Liver (tissue), 3 donors: ENCODE data around the gene MGP.

Experiments
- EGR1 ChIP-seq, 2 donors: IDR thresholded peaks; 2 replicates each; pipeline ENCODE4 v1.6.1; 2016 to 2018; ENCODE audit warnings: antibody characterized with exemption in 2 of 2, low read depth in 2 of 2
- HNF4A ChIP-seq, 2 donors: conservative IDR thresholded peaks; 2 replicates each; pipeline ENCODE4 v1.6.1; 2016; ENCODE audit warnings: antibody characterized with exemption in 2 of 2, mild to moderate bottlenecking in 2 of 2
- HNF4G ChIP-seq: IDR thresholded peaks from 2 replicates; pipeline ENCODE4 v1.6.1; 2016; ENCODE audit warnings: antibody characterized with exemption
- JUND ChIP-seq, 2 donors: IDR thresholded peaks; 2 replicates each; pipeline ENCODE4 v1.6.1; 2016; ENCODE audit warnings: antibody characterized with exemption in 2 of 2
- RAD21 ChIP-seq, 2 donors: IDR thresholded peaks; 2 replicates each; pipeline ENCODE4 v1.6.1; 2016; ENCODE audit warnings: antibody characterized with exemption in 2 of 2, mild to moderate bottlenecking in 2 of 2
- RXRA ChIP-seq, 2 donors: IDR thresholded peaks; 2 replicates each; pipeline ENCODE4 v1.6.1; 2017 to 2018; ENCODE audit warnings: antibody characterized with exemption in 2 of 2, mild to moderate bottlenecking in 1 of 2
- SP1 ChIP-seq: IDR thresholded peaks from 2 replicates; pipeline ENCODE4 v1.6.1; 2018; ENCODE audit warnings: antibody characterized with exemption, mild to moderate bottlenecking
- YY1 ChIP-seq: IDR thresholded peaks from 2 replicates; pipeline ENCODE4 v1.6.1; 2016; ENCODE audit warnings: antibody characterized with exemption, mild to moderate bottlenecking
- TF ChIP-seq, protein P1 (sequence below): fragments of 150-350 bp; IDR thresholded peaks from 2 replicates; pipeline ENCODE4 v1.5.1; 2017; ENCODE audit warnings: improper control_type of control experiment, low read depth, low read length; ENCODE audit not compliant: missing input control
- TF ChIP-seq, protein P2 (sequence below): IDR thresholded peaks from 2 replicates; pipeline ENCODE4 v1.6.1; 2016; ENCODE audit warnings: antibody characterized with exemption
- TF ChIP-seq, protein P3 (sequence below): IDR thresholded peaks from 2 replicates; pipeline ENCODE4 v1.6.1; 2016; ENCODE audit warnings: antibody characterized with exemption, mild to moderate bottlenecking
- TF ChIP-seq, protein P4 (sequence below): IDR thresholded peaks from 2 replicates; pipeline ENCODE4 v1.6.1; 2016; ENCODE audit warnings: antibody characterized with exemption
- TF ChIP-seq, protein P5 (sequence below): IDR thresholded peaks from 2 replicates; pipeline ENCODE4 v1.6.1; 2016; ENCODE audit warnings: antibody characterized with exemption
- donor health status: healthy.
- donor health status: healthy.

DNA sequence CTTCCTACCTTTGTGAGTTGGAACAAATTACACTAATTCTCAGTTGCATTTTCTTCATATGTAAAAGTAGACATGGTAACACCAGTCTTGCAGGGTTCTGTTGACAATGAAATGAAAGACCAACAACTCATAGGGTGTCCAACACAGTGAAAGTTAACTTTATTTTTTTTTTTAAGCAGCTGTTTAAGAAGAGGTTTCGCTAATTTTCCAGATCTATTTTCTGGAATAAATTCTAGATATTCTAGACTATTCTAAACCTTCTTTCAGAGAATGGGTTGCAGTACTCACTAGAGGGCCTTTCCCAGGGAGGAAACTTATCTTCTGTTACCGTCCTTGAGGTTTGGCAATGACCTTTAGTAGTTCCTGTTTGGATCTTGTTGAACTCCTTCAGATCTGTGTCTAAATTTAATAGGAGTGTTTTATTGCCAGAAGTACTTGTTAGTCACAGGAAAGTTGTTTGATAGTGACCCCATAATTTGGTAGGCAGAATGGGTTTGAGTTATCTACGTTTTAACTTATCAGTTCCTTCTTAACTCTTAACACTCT, 39.5 kb downstream of the MGP start:
- TF ChIP-seq, protein P1, sequence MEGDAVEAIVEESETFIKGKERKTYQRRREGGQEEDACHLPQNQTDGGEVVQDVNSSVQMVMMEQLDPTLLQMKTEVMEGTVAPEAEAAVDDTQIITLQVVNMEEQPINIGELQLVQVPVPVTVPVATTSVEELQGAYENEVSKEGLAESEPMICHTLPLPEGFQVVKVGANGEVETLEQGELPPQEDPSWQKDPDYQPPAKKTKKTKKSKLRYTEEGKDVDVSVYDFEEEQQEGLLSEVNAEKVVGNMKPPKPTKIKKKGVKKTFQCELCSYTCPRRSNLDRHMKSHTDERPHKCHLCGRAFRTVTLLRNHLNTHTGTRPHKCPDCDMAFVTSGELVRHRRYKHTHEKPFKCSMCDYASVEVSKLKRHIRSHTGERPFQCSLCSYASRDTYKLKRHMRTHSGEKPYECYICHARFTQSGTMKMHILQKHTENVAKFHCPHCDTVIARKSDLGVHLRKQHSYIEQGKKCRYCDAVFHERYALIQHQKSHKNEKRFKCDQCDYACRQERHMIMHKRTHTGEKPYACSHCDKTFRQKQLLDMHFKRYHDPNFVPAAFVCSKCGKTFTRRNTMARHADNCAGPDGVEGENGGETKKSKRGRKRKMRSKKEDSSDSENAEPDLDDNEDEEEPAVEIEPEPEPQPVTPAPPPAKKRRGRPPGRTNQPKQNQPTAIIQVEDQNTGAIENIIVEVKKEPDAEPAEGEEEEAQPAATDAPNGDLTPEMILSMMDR: no peak
- TF ChIP-seq, protein P2, sequence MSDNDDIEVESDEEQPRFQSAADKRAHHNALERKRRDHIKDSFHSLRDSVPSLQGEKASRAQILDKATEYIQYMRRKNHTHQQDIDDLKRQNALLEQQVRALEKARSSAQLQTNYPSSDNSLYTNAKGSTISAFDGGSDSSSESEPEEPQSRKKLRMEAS: no peak
- TF ChIP-seq RAD21 (IDR thresholded peaks at IDR 0.05): no peak
- TF ChIP-seq, protein P3, sequence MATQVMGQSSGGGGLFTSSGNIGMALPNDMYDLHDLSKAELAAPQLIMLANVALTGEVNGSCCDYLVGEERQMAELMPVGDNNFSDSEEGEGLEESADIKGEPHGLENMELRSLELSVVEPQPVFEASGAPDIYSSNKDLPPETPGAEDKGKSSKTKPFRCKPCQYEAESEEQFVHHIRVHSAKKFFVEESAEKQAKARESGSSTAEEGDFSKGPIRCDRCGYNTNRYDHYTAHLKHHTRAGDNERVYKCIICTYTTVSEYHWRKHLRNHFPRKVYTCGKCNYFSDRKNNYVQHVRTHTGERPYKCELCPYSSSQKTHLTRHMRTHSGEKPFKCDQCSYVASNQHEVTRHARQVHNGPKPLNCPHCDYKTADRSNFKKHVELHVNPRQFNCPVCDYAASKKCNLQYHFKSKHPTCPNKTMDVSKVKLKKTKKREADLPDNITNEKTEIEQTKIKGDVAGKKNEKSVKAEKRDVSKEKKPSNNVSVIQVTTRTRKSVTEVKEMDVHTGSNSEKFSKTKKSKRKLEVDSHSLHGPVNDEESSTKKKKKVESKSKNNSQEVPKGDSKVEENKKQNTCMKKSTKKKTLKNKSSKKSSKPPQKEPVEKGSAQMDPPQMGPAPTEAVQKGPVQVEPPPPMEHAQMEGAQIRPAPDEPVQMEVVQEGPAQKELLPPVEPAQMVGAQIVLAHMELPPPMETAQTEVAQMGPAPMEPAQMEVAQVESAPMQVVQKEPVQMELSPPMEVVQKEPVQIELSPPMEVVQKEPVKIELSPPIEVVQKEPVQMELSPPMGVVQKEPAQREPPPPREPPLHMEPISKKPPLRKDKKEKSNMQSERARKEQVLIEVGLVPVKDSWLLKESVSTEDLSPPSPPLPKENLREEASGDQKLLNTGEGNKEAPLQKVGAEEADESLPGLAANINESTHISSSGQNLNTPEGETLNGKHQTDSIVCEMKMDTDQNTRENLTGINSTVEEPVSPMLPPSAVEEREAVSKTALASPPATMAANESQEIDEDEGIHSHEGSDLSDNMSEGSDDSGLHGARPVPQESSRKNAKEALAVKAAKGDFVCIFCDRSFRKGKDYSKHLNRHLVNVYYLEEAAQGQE: no peak
- TF ChIP-seq, protein P4, sequence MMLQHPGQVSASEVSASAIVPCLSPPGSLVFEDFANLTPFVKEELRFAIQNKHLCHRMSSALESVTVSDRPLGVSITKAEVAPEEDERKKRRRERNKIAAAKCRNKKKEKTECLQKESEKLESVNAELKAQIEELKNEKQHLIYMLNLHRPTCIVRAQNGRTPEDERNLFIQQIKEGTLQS: no peak
- TF ChIP-seq YY1: no peak
- no peak for TF ChIP-seq HNF4A (conservative IDR thresholded peaks at IDR 0.05)
- no peak for TF ChIP-seq RXRA (IDR thresholded peaks at IDR 0.05)
- TF ChIP-seq SP1: no peak
- TF ChIP-seq JUND (IDR thresholded peaks at IDR 0.05): no peak
- TF ChIP-seq, protein P5, sequence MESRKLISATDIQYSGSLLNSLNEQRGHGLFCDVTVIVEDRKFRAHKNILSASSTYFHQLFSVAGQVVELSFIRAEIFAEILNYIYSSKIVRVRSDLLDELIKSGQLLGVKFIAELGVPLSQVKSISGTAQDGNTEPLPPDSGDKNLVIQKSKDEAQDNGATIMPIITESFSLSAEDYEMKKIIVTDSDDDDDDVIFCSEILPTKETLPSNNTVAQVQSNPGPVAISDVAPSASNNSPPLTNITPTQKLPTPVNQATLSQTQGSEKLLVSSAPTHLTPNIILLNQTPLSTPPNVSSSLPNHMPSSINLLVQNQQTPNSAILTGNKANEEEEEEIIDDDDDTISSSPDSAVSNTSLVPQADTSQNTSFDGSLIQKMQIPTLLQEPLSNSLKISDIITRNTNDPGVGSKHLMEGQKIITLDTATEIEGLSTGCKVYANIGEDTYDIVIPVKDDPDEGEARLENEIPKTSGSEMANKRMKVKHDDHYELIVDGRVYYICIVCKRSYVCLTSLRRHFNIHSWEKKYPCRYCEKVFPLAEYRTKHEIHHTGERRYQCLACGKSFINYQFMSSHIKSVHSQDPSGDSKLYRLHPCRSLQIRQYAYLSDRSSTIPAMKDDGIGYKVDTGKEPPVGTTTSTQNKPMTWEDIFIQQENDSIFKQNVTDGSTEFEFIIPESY: no peak
- no peak for TF ChIP-seq EGR1 (IDR thresholded peaks at IDR 0.05; ENCODE audit: low read depth in 2 of 2)
- no peak for TF ChIP-seq HNF4G
